Measurements from ENCODE around the gene SMYD2.

SMYD2 gene

GRCh38 chr1:214337511-214337910, 56.6 kb downstream of the SMYD2 start:
- Mint-ChIP-seq H3K4me3 (no peak overlapping the region), H3K27ac (no peak overlapping the region), H3K36me3 (peaks cover 26% of the 10 kb centered on the region), H3K27me3 (no peaks in the 10 kb centered on the region), H3K9me3 (no peaks in the 10 kb centered on the region), H3K4me1 (no peaks in the 10 kb centered on the region)
- no peak for ATAC-seq (ENCODE audit: low read depth)
- no peak for DNase-seq (ENCODE audit: low spot score in 2 of 2)

DNA sequence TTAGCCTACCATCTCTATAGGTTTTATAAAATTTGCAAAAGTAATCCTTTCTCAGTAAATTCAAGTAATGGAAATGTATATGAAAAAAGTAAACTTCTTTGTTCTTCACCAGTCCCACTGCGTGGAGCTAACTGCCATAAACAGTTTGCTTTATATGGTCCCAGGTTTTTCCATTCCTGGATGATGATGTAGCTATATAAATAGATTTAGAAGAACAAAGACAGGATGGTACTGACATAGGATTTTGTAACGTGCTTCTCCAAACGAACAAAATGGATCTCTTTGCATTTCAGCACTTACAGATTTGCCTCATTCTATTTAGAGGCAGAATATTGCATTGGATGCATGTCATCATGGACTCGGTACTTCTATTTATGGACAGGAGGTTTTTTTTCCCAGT, 57.3 kb downstream of the SMYD2 start:
- Mint-ChIP-seq H3K27me3 (no peaks in the 10 kb centered on the region), H3K9me3 (no peaks in the 10 kb centered on the region), H3K36me3 (peaks cover 31% of the 10 kb centered on the region), H3K4me3 (no peak overlapping the region), H3K4me1 (no peaks in the 10 kb centered on the region), H3K27ac (no peak overlapping the region)
- DNase-seq (ENCODE audit: low spot score in 2 of 2): no peak
- ATAC-seq (ENCODE audit: low read depth): no peak

- no peaks in the 10 kb centered on the region for H3K27me3 Mint-ChIP-seq
- H3K27ac Mint-ChIP-seq: no peak overlapping the region
- H3K4me1 Mint-ChIP-seq: no peaks in the 10 kb centered on the region
- H3K36me3 Mint-ChIP-seq: peaks cover 40% of the 10 kb centered on the region
- H3K4me3 Mint-ChIP-seq: no peak overlapping the region
- no peak for DNase-seq (ENCODE audit: low spot score in 2 of 2)
- peaks cover 9% of the 10 kb centered on the region for H3K9me3 Mint-ChIP-seq
- ATAC-seq (ENCODE audit: low read depth): no peak
Observed at GRCh38 chr1:214341459-214341858, 60.5 kb downstream of the SMYD2 start.

GRCh38 chr1:214341932-214342331, 61.0 kb downstream of the SMYD2 start:
- no peak overlapping the region for H3K4me3 Mint-ChIP-seq
- H3K9me3 Mint-ChIP-seq: peaks cover 9% of the 10 kb centered on the region
- no peaks in the 10 kb centered on the region for H3K4me1 Mint-ChIP-seq
- ATAC-seq (ENCODE audit: low read depth) (no peak), DNase-seq (ENCODE audit: low spot score in 2 of 2) (no peak)
- no peak overlapping the region for H3K27ac Mint-ChIP-seq
- H3K27me3 Mint-ChIP-seq: no peaks in the 10 kb centered on the region
- peaks cover 37% of the 10 kb centered on the region for H3K36me3 Mint-ChIP-seq

GRCh38 chr1:214342525-214342924, 61.6 kb downstream of the SMYD2 start:
- Mint-ChIP-seq H3K9me3 (peaks cover 9% of the 10 kb centered on the region), H3K27me3 (no peaks in the 10 kb centered on the region), H3K4me1 (no peaks in the 10 kb centered on the region), H3K4me3 (no peak overlapping the region), H3K36me3 (peaks cover 32% of the 10 kb centered on the region), H3K27ac (no peak overlapping the region)
- DNase-seq (ENCODE audit: low spot score in 2 of 2) (no peak), ATAC-seq (ENCODE audit: low read depth) (no peak)

GRCh38 chr1:214344897-214345296, 63.9 kb downstream of the SMYD2 start:
- Mint-ChIP-seq H3K9me3 (peaks cover 9% of the 10 kb centered on the region), H3K36me3 (peaks cover 27% of the 10 kb centered on the region), H3K27ac (no peak overlapping the region), H3K4me3 (no peak overlapping the region), H3K4me1 (no peaks in the 10 kb centered on the region), H3K27me3 (no peaks in the 10 kb centered on the region)
- ATAC-seq (ENCODE audit: low read depth) (no peak), DNase-seq (ENCODE audit: low spot score in 2 of 2) (no peak)

DNA sequence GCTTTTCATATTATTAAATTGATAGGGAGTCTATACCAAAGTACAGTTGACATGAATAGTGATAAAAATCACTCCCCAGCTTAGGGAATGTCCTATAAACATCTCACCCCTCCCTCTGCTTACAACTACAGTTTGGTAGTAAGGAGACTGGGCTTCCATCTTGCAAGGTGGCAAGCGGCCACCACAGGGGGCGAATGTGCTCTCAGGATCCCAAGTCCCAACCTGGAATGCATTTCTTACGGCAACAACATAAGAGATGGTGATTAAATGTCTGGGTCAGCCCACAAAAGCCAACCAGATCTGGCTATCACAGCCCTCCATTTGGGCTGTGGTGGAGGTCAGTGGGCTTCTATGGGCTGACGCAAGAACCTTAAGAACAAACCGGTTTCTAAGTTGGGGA, 68.0 kb downstream of the SMYD2 start:
- no peak for DNase-seq (ENCODE audit: low spot score in 2 of 2)
- Mint-ChIP-seq H3K27me3 (no peaks in the 10 kb centered on the region), H3K9me3 (peaks cover 7% of the 10 kb centered on the region), H3K36me3 (peaks cover 12% of the 10 kb centered on the region), H3K4me1 (no peaks in the 10 kb centered on the region), H3K27ac (no peak overlapping the region), H3K4me3 (no peak overlapping the region)
- no peak for ATAC-seq (ENCODE audit: low read depth)

GRCh38 chr1:214349781-214350180, 68.8 kb downstream of the SMYD2 start:
- ATAC-seq (ENCODE audit: low read depth): no peak
- no peak for DNase-seq (ENCODE audit: low spot score in 2 of 2)

GRCh38 chr1:214351551-214352277, 70.8 kb downstream of the SMYD2 start:
- Mint-ChIP-seq H3K27me3 (peaks cover 3% of the 10 kb centered on the region), H3K4me3 (no peak overlapping the region), H3K27ac (no peak overlapping the region), H3K36me3 (peaks cover 2% of the 10 kb centered on the region), H3K9me3 (no peaks in the 10 kb centered on the region), H3K4me1 (no peaks in the 10 kb centered on the region)
- no peak for DNase-seq (ENCODE audit: low spot score in 2 of 2)
- no peak for ATAC-seq (ENCODE audit: low read depth)

More at GRCh38 chr1:214349781-214350180, 68.8 kb downstream of the SMYD2 start:
- Mint-ChIP-seq H3K27ac (no peak overlapping the region), H3K4me1 (no peaks in the 10 kb centered on the region), H3K27me3 (no peaks in the 10 kb centered on the region), H3K36me3 (peaks cover 7% of the 10 kb centered on the region), H3K4me3 (no peak overlapping the region), H3K9me3 (peaks cover 3% of the 10 kb centered on the region)

DNA sequence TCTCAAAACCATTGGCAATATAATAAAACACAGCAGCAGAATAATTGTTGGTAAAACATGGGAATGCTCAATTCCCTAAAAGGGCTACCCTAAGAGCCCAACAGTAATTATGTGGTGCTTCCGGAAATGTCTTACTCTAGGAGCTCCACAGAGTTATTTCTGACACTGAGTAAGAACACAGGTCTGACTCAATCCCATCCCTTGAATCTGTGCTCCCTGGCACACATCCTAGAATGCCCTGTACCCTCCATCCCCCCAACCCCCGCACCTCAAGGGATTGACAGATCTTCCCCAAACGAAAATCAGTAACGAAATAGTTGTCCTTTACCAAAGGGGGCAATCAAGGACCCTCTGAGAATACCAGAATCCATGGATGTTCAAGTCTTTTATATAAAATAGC, 71.9 kb downstream of the SMYD2 start:
- Mint-ChIP-seq H3K27me3 (peaks cover 3% of the 10 kb centered on the region), H3K9me3 (no peaks in the 10 kb centered on the region), H3K4me3 (no peak overlapping the region), H3K36me3 (peaks cover 2% of the 10 kb centered on the region), H3K27ac (no peak overlapping the region), H3K4me1 (no peaks in the 10 kb centered on the region)
- DNase-seq (ENCODE audit: low spot score in 2 of 2) (no peak), ATAC-seq (ENCODE audit: low read depth) (no peak)

DNA sequence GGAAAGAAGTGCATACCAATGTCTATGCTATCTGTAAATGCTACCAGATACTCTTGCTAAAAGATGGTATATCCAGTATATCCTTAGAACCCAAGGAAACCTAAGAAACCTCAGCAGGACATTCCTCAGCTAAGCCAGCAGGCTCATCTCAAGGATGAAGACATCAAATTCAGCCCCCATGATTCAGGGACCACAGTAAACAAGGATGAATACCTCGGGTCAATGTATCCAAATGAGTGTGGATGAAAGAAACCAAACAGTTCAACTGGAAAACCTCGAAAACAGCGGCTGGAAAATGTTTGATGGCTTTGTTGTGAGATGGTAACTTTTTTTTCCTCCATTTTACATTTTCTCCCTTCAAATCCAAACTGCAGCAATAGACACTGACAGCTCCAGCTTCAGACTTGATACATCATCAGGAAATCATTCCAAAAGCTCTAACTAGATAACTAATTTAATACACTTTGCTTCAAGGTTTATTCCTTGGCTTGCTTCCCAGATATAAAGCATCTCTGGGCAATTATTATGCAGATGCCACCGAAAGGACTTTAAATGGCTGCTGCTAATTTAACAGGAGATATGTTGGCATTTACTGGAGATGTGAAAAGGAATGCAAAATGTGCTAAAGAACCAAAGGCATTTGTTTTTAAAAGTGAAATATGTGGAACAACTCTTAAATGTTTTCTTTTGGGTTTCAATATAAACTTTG, 73.6 kb downstream of the SMYD2 start:
- Mint-ChIP-seq H3K4me3 (no peak overlapping the region), H3K27me3 (peaks cover 5% of the 10 kb centered on the region), H3K4me1 (no peaks in the 10 kb centered on the region), H3K9me3 (no peaks in the 10 kb centered on the region), H3K27ac (no peak overlapping the region), H3K36me3 (peaks cover 2% of the 10 kb centered on the region)
- DNase-seq (ENCODE audit: low spot score in 2 of 2) (no peak), ATAC-seq (ENCODE audit: low read depth) (no peak)

GRCh38 chr1:214360116-214360515, 79.2 kb downstream of the SMYD2 start:
- Mint-ChIP-seq H3K4me3 (no peak overlapping the region), H3K27me3 (peaks cover 14% of the 10 kb centered on the region), H3K36me3 (no peaks in the 10 kb centered on the region), H3K9me3 (peaks cover 2% of the 10 kb centered on the region), H3K27ac (no peak overlapping the region), H3K4me1 (no peaks in the 10 kb centered on the region)
- no peak for ATAC-seq (ENCODE audit: low read depth)
- DNase-seq (ENCODE audit: low spot score in 2 of 2): no peak

GRCh38 chr1:214360525-214361164, 79.7 kb downstream of the SMYD2 start:
- peaks cover 14% of the 10 kb centered on the region for H3K27me3 Mint-ChIP-seq
- H3K4me1 Mint-ChIP-seq: no peaks in the 10 kb centered on the region
- no peaks in the 10 kb centered on the region for H3K36me3 Mint-ChIP-seq
- H3K9me3 Mint-ChIP-seq: peaks cover 2% of the 10 kb centered on the region
- no peak for DNase-seq (ENCODE audit: low spot score in 2 of 2)
- ATAC-seq (ENCODE audit: low read depth): no peak
- no peak overlapping the region for H3K4me3 Mint-ChIP-seq
- no peak overlapping the region for H3K27ac Mint-ChIP-seq

- Mint-ChIP-seq H3K36me3 (no peaks in the 10 kb centered on the region), H3K9me3 (peaks cover 2% of the 10 kb centered on the region), H3K4me3 (no peak overlapping the region), H3K27me3 (peaks cover 11% of the 10 kb centered on the region), H3K27ac (no peak overlapping the region), H3K4me1 (no peaks in the 10 kb centered on the region)
- no peak for DNase-seq (ENCODE audit: low spot score in 2 of 2)
- ATAC-seq (ENCODE audit: low read depth): no peak
Observed at GRCh38 chr1:214361636-214362035, 80.7 kb downstream of the SMYD2 start.
